ENCODE measurements around the gene WDFY4.

GRCh38 chr10:48777110-48777509 is 92.4 kb downstream of the WDFY4 start:
- TF ChIP-seq CTCF (conservative IDR thresholded peaks at IDR 0.05; ENCODE audit: low read length) (no peak), EZH2phosphoT487 (IDR thresholded peaks at IDR 0.05; ENCODE audit: borderline replicate concordance) (no peak)
